Keratinocyte (primary cell): Measurements from ENCODE around the gene MYL12A. TPM values are rescaled to one million over a fixed set of nuclear protein-coding genes. Genes with fewer than 3 reads are reported as not detected.

ENCODE experiments used
- DNase-seq: peaks from one replicate; pipeline ENCODE4 v3.0.0-alpha.2; 2011; ENCODE audit warnings: low read depth, missing footprints, low spot score
- FAIRE-seq: peaks from 2 replicates; lab custom pipeline; 2011; peaks lifted over from hg19 to GRCh38; lab: Jason Lieb, UNC
- H2AFZ ChIP-seq: 2 replicates; pipeline ENCODE4 v1.6.0; 2012; ENCODE audit warnings: low read length, control low read depth, inconsistent platforms; ENCODE audit not compliant: control insufficient read depth
- H3K27ac ChIP-seq: 2 replicates; pipeline ENCODE4 v1.5.1; 2011; ENCODE audit warnings: low read length; ENCODE audit not compliant: control insufficient read depth, insufficient read depth
- H3K27me3 ChIP-seq: 3 replicates; pipeline ENCODE4 v1.6.0; 2011; ENCODE audit warnings: low read length; ENCODE audit not compliant: control insufficient read depth, insufficient read depth; ENCODE audit errors: extremely low read depth
- H3K36me3 ChIP-seq, 2 experiments: 2 replicates in 1 of 2; 3 replicates in 1 of 2; pipeline ENCODE4 v1.5.1; 2011; ENCODE audit warnings: low read length in 2 of 2, mild to moderate bottlenecking in 1 of 2; ENCODE audit not compliant: control insufficient read depth in 2 of 2, insufficient read depth in 2 of 2; ENCODE audit errors: extremely low read depth in 1 of 2
- H3K4me1 ChIP-seq: 3 replicates; pipeline ENCODE4 v1.5.1; 2011; ENCODE audit warnings: low read length; ENCODE audit not compliant: control insufficient read depth, insufficient read depth; ENCODE audit errors: extremely low read depth
- H3K4me2 ChIP-seq: 3 replicates; pipeline ENCODE4 v1.6.0; 2011; ENCODE audit warnings: low read depth, low read length; ENCODE audit not compliant: control insufficient read depth, insufficient read depth; ENCODE audit errors: extremely low read depth
- H3K4me3 ChIP-seq, 3 experiments: fragments of 200-600 bp in 1 of 3; sonication (generic) in 1 of 3; 2 replicates in 2 of 3; 3 replicates in 1 of 3; pipeline ENCODE4 v1.5.1; 2011 to 2016; ENCODE audit warnings: low read length in 3 of 3, mild to moderate bottlenecking in 3 of 3, control low read depth in 2 of 3, inconsistent platforms in 1 of 3, low read depth in 1 of 3, mixed read lengths in 1 of 3, mixed run types in 1 of 3, moderate library complexity in 1 of 3; ENCODE audit not compliant: control insufficient read depth in 2 of 3, insufficient read depth in 2 of 3; ENCODE audit errors: extremely low read depth in 1 of 3
- H3K79me2 ChIP-seq: 2 replicates; pipeline ENCODE4 v1.6.0; 2012; ENCODE audit warnings: low read length; ENCODE audit not compliant: control insufficient read depth, insufficient read depth
- H3K9ac ChIP-seq: 3 replicates; pipeline ENCODE4 v1.6.0; 2011; ENCODE audit warnings: low read length; ENCODE audit not compliant: control insufficient read depth, insufficient read depth; ENCODE audit errors: extremely low read depth
- H3K9me1 ChIP-seq: 3 replicates; pipeline ENCODE4 v1.6.0; 2011; ENCODE audit warnings: low read length; ENCODE audit not compliant: control insufficient read depth, insufficient read depth; ENCODE audit errors: extremely low read depth
- H3K9me3 ChIP-seq: 2 replicates; pipeline ENCODE4 v1.5.1; 2012; ENCODE audit warnings: low read depth, low read length; ENCODE audit not compliant: control insufficient read depth
- H4K20me1 ChIP-seq: 3 replicates; pipeline ENCODE4 v1.6.0; 2011; ENCODE audit warnings: low read length; ENCODE audit not compliant: control insufficient read depth, insufficient read depth; ENCODE audit errors: extremely low read depth
- EZH2 ChIP-seq: IDR thresholded peaks from one replicate; pipeline ENCODE4 v1.6.1; 2012; ENCODE audit warnings: inconsistent platforms, mild to moderate bottlenecking, low read length, moderate library complexity
- dilution Hi-C: fragments of 300-500 bp; cut with MboI; formaldehyde crosslinking; loops from one replicate; pipeline ENCODE4 v1.7.0; 2020; ENCODE audit warnings: low sequenced_read_pairs; ENCODE audit not compliant: extremely low pct_ligation_motif_present
- polyA plus RNA-seq, 5 experiments: library from polyadenylated mRNA; depleted of rRNA in 3 of 5; stranded (reverse) in 3 of 5; stranded (forward) in 1 of 5; unstranded in 1 of 5; fragments of >200 nt; gene quantifications; 1 replicate in 1 of 5; 2 replicates in 3 of 5; 3 replicates in 1 of 5; pipeline versions ENCODE4 v1.2.1 to v1.2.3, GENCODE V29; 2011 to 2012; ENCODE audit warnings: missing spikeins in 2 of 5, low read depth in 1 of 5, low replicate concordance in 1 of 5
- TF ChIP-seq, protein P1 (sequence below), 3 experiments: IDR thresholded peaks in 1 of 3; conservative IDR thresholded peaks in 1 of 3; optimal IDR thresholded peaks in 1 of 3; 2 replicates in 2 of 3; 3 replicates in 1 of 3; pipeline versions ENCODE3 to v1.5.1; 2011; ENCODE audit warnings: low read length in 3 of 3, mild to moderate bottlenecking in 3 of 3, moderate library complexity in 2 of 3, control low read depth in 1 of 3, inconsistent platforms in 1 of 3; ENCODE audit not compliant: insufficient read depth in 2 of 3; ENCODE audit errors: extremely low read depth in 1 of 3

The MYL12A gene
- polyA plus RNA-seq, 1 donor (not counting 4 experiments of a cell fraction or from before 2014, with no cell fraction given) = 759 TPM

DNA sequence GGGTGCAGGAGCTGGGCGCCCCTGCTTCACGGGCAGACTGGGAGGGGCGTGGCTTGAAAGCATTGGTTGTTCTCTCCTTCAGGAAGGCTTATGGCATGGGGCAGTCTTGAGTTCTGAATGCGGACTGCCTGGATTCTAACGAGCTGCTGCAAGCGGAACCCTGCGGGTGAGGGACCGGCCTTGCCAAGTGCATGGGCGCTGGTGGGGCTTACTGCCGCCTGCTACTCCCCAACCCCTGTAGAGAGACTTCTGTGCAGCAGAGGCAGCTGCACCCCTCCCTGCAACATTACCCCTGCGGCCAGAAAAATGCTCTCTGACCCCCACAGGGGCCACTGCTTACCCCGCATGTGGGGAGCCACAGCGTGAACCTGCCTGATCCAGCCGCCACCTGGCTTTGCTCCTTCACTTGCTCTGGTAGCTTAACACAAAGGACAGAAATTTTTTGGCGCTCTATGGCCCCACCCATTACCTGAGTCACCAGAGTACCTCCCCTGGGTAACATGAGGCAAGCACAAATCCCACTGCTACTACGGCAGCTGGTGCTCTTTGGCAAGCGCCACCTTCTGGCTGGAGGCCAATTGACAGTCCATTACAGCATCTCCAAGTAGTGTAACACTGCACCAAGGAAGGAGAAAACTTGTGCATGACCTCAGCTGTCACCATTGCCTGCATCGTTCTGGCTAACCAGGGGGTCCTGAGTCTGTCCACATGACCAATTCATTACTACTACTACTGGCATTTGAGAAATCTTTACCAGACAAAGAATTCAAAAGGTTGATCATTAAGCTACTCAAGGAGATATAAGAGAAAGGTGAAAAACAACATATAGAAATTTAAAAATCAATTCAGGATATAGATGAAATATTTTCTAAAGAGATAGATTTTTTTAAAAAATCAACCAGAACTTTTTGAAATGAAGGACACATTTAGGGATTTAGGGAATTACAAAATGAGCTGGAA, 49.7 kb downstream of the MYL12A start:
- Histone ChIP-seq H3K36me3 (no peaks in the 10 kb centered on the region), H3K9me1 (no peaks in the 10 kb centered on the region), H4K20me1 (no peaks in the 10 kb centered on the region), H3K9me3 (peaks cover 5% of the 10 kb centered on the region), H3K79me2 (peaks cover 7% of the 10 kb centered on the region), H2AFZ (peak overlapping the region; percentile 68), H3K4me3 (peak overlapping the region; percentile 71 to 82 (median 75)), H3K4me1 (peaks cover 6% of the 10 kb centered on the region), H3K4me2 (peak overlapping the region; percentile 96), H3K27me3 (no peaks in the 10 kb centered on the region), H3K27ac (peak overlapping the region; percentile 70), H3K9ac (peak overlapping the region; percentile 78)
- FAIRE-seq = peak; percentile 95
- TF ChIP-seq, protein P1, sequence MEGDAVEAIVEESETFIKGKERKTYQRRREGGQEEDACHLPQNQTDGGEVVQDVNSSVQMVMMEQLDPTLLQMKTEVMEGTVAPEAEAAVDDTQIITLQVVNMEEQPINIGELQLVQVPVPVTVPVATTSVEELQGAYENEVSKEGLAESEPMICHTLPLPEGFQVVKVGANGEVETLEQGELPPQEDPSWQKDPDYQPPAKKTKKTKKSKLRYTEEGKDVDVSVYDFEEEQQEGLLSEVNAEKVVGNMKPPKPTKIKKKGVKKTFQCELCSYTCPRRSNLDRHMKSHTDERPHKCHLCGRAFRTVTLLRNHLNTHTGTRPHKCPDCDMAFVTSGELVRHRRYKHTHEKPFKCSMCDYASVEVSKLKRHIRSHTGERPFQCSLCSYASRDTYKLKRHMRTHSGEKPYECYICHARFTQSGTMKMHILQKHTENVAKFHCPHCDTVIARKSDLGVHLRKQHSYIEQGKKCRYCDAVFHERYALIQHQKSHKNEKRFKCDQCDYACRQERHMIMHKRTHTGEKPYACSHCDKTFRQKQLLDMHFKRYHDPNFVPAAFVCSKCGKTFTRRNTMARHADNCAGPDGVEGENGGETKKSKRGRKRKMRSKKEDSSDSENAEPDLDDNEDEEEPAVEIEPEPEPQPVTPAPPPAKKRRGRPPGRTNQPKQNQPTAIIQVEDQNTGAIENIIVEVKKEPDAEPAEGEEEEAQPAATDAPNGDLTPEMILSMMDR (optimal IDR thresholded peaks at IDR 0.05 in 1 of 3, IDR thresholded peaks at IDR 0.05 in 1 of 3, conservative IDR thresholded peaks at IDR 0.05 in 1 of 3; ENCODE audit: extremely low read depth in 1 of 3, insufficient read depth in 2 of 3, low read length in 3 of 3) = peak; percentile 56 to 93 (median 92)
- no peak for TF ChIP-seq EZH2
- dilution Hi-C loops = no loop called here
- DNase-seq = peak; percentile 87

DNA sequence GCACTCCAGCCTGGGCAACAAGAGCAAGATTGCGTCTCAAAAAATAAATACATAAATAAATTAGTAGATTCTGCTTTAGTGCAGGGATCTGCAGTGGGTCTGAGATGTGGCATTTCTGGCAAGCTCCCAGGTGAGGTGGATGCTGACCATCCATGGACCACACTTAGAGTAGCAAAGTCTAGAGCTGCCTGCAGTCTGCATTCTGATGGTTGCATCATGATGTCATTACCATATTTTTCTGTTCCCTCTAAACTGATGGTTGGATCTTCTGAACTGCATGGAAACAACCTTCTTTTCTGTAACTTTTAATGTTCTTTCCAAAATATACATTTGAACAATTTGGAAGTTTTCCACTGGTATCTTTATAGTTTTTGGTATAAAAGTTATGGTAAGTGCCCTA, 57.2 kb downstream of the MYL12A start:
- peak overlapping the region; percentile 97 for H3K4me2 ChIP-seq
- no peak overlapping the region for H2AFZ ChIP-seq
- H3K9ac ChIP-seq = no peak overlapping the region
- DNase-seq (no peak), FAIRE-seq (no peak)
- H3K4me3 ChIP-seq = no peak overlapping the region
- H3K27ac ChIP-seq = peak overlapping the region; percentile 96
- no peaks in the 10 kb centered on the region for H3K27me3 ChIP-seq
- no peaks in the 10 kb centered on the region for H3K79me2 ChIP-seq
- no peaks in the 10 kb centered on the region for H3K9me3 ChIP-seq
- dilution Hi-C loops = no loop called here
- H3K4me1 ChIP-seq = peaks cover 26% of the 10 kb centered on the region
- no peaks in the 10 kb centered on the region for H3K9me1 ChIP-seq
- no peaks in the 10 kb centered on the region for H3K36me3 ChIP-seq
- no peaks in the 10 kb centered on the region for H4K20me1 ChIP-seq
- no peak for TF ChIP-seq EZH2
- TF ChIP-seq, protein P1 (optimal IDR thresholded peaks at IDR 0.05 in 1 of 3, IDR thresholded peaks at IDR 0.05 in 1 of 3, conservative IDR thresholded peaks at IDR 0.05 in 1 of 3; ENCODE audit: extremely low read depth in 1 of 3, insufficient read depth in 2 of 3, low read length in 3 of 3) = no peak
